Muscle of back (tissue), 11 donors: ENCODE results near the gene NLRC4. TPM values are rescaled to one million over a fixed set of nuclear protein-coding genes. Genes with fewer than 3 reads are reported as not detected.
"Not testable (repeated sequence)": the region's sequence is repeated elsewhere in the genome, so short reads cannot be mapped to it uniquely, and the experiment has no call there.

ENCODE experiments used
- DNase-seq, 3 donors: peaks; one replicate each; pipeline versions ENCODE4 v3.0.0 to v3.0.0-alpha.2; 2013
- polyA plus RNA-seq, 10 donors: library from polyadenylated mRNA; unstranded; fragments of 120-200 nt; gene quantifications; one replicate each; pipeline ENCODE4 v1.2.1, GENCODE V29; 2013; ENCODE audit not compliant: insufficient read length in 10 of 10

NLRC4 gene
- polyA plus RNA-seq, 10 donors, result 0.62 to 1.3 (median 1.0) TPM

DNA sequence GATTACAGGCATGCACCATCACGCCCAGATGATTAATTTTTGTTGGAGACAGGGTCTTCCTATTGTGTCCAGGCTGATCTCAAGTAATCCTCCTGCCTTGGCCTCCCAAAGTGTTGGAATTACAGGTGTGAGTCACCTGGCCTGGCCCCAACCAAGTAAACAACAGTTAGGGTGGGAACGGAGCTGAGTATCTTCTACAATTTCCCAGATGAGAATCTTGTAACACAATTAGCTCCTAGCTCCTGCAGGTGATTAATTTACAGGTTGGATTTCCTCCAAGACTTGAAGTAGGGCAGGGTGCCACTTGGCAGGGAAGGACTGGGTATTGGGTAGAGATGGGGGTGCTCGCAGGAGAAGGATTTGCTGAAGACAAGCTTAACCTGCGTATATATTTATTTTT, 17.8 kb downstream of the NLRC4 start:
- no peak for DNase-seq

DNA sequence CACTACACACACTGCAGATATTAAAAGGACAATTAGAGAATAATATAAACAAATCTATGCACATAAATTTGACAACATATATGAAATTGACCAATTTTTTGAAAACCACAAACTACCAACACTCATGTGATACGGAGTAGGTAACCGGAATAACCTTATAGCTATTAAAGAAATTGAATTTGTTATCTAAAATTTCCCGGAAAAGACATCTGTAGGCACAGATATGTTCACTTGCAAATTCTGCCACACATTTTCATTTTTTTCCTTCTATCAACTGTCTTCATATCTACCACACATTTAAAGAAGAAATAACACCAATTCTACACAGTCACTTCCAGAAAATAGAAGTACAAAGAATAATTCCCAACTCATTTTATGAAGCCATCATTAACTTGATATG, 22.4 kb downstream of the NLRC4 start:
- no peak for DNase-seq

DNA sequence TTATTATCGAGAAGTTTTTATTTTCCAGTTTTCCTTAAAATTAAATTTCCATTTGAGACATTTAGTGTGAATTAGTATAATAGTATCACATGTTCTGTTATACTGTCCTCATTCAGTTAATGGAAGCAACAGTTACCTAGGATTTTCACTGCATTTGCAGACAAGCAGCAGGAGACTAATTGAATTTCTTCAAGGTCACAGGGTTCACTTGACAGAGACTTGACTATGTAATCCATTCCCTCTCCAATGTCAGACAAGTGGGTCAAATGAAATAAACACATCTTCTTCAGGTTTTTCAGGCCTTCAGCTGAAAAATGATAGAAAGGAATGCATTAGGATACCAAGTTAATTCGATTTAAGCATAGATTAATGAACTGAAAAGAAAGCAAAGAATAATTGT, 26.7 kb downstream of the NLRC4 start:
- DNase-seq, result no peak

DNA sequence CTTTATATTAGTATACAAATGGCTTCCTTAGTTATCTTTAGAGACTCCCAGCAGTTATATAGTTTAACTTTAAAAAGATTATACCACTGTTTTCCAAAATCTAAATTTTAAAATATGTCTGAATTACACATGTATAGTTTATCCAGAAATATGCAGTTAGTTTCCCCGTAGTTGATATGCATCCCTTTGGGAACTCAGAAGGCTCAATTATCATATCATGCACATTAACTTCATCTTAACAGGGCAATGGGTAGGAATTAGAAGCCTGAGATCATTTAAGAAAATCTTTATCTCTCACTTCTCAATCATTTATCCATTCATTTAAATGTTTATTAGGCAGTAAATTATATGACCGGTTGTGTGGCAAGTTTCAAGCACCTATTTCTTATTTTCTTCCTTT, 27.2 kb downstream of the NLRC4 start:
- no peak for DNase-seq

DNA sequence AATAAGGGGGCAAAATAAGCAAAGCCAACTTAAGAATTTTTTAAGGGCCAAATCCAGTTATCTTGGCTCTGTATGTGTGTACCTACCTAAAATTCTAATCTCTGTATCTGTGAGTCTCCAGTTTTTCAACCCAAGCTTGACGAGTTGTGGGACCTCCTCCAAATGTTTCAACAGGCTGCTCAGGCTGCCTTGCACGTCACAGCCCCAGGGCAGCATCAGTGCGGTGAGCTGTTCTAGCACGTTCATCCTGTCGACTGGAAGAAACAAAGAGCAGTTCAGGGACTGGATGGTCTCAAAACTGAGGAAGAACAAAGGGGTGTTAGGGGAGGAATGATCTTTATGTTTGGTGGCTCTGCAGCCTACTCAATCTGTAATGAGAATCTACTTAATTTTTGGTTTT, 29.4 kb downstream of the NLRC4 start:
- DNase-seq, result no peak

DNA sequence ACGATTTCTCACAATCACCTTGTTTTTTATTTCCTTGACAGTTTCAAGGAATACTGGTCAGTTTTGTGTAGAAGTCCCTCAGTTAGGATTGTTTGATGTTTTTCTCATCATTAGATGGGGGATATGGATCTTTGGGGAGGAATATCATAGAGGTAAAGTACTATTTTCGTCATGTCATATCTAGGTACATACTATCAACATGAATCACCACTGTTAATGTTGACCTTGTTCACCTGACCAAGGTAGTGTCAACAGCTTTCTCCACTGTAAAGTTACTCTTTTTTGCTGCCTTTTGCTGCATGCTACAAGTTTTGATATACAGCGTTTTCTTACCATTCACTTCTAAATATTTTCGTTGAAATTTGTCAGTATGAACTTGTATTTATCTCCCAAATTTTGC, 32.7 kb downstream of the NLRC4 start:
- DNase-seq, result no peak

DNA sequence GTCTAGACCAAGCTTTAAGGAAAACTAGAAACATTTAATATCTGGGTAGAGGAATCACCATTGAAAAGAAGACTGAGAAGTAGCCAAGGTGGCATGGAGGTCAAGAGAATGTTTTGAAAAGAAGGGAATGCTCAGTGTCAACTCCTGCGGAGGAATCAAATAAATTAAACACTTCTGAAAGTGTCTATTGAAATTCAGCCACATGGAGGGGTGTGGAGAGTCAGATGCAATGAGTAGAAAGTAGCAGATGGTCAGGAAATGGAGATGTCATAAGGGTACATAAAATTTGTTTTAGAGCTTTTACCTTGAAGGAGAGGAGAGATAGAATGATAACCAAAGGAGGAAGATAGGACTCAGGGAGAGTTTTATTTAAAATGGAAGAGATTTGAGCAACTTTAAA, 35.1 kb downstream of the NLRC4 start:
- no peak for DNase-seq

DNA sequence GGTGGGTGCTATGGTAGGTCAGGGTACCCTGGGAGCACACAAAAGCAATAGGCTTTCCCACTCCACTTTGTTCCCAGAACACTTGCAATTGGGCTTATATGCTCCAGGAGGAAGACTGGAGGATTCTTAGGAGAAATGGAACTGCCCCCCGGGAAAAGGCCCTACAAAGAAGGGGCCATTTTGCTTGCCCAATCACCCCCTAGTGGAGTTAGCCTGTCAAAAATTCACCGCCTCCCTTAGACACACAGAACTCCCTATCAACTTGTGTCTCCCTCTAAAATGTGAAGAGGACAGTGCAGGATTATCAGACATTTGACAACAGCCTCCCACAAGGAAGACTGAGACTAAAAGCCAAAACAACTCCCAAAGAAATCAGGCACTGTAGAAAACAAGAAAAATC, 36.5 kb downstream of the NLRC4 start:
- DNase-seq, result no peak

DNA sequence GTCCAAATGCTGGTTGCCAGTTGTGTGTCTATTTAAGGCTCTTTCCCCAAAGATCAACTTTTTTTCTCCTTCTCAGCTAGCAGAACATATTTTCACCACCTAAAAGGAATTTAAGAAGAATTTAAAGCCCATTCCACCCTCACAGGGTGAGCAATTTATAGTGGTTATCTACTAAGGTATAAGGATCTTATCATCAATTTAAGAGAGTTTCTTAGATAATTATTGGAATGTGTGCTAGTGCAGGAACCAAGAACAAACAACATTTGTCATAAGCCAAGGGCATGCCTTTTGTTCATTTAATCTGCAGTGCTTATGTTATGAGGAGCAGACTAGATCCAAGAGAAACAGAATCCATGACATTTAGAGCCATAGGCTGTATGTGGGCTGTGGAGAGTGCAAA, 37.2 kb downstream of the NLRC4 start:
- DNase-seq, result no peak

DNA sequence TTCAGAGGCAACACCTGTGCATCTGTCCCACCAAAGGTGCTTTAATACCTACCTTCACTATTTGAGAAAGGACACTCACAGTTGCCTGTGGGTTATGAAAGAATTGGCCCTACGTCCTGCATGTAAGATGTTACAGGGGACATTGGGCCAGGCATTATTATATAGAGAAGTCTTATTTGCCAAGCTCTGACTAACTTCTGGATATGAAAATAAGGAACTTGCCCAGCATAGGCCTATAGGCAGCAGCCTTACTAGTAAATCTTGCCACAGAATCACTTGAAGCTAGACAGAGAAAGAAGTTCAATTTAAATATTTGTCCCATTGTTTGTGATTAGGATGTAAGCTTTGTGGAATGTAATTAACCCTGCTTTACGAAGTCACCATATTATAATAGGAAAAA, 41.7 kb downstream of the NLRC4 start:
- DNase-seq, result no peak

DNA sequence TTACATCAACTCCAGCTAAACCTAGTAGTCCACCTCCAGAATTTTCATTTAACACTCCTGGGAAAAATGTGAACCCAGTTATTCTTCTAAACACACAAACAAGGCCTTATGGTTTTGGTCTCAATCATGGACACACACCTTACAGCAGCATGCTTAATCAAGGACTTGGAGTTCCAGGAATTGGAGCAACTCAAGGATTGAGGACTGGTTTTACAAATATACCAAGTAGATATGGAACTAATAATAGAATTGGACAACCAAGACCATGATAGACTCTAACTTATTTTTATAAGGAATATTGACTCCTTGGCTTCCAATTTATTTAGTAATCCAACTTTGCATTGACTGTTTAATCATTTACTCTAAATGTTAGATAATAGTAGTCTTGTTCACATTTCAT, 44.2 kb downstream of the NLRC4 start:
- no peak for DNase-seq

DNA sequence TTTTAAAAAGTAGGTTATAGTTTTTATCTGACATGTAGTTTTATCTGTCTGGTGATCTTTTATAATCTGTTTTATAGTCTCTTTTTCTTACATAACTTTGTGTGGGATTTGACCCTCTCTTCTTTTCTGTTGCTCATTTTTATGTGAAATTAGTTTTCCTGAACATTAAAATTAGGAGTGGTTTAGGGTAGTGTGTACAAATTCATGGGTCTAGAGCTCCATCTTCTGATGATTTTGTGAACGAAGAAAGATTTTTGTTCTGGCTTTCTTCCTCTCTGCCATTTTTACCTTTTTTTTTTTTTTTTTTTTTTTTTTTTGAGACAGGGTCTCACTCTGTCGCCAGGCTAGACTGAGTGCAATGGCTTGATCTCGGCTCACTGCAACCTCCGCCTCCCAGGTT, 52.4 kb downstream of the NLRC4 start:
- no peak for DNase-seq

DNA sequence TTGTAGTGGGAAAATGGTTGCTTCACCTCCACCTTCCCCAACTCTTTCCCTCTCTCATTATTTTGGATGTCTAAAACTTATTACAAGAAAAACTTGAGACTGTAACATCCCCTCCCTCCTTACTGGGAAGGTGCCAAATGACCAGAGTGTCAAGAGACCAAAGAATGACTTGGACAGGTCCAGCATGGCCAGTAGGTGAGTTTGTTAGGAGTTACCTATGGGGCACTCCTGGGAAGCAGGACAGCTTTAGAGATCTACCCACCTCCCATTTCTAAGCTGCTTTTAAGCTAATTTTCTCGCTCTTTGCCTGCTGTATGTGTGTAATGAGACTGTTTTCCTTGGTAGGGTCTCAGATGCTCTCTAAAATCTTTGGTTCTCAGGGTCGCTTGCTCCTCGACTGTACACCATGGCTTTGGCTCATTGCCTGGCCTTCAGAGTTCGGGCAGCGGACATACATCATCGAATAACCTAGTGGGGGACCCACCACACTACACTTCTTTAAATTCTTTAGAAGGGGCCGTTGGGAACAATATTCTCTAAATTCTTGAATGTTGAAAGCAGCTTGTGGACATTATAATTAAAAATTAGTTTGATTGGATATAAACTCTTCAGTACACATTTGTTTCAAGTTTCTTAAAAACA, 53.8 kb downstream of the NLRC4 start:
- no peak for DNase-seq

DNA sequence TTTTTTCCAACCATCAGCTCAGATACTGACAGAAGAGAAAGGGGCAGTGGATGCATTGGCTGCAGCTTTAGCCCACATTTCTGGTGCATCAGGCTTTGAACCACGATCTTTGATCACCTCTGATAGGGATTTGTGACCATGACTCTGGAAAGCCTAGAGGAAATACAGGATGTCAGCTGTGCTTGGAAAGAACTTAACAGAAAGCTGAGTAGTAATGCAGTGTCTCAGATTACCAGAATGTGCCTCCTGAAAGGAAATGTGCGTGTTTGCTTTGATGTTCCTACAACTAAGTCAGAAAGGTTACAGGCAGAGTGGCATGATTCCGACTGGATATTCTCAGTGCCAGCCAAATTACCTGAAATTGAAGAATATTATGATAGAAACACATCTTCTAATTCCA, 61.3 kb downstream of the NLRC4 start:
- not testable (repeated sequence) for DNase-seq

DNA sequence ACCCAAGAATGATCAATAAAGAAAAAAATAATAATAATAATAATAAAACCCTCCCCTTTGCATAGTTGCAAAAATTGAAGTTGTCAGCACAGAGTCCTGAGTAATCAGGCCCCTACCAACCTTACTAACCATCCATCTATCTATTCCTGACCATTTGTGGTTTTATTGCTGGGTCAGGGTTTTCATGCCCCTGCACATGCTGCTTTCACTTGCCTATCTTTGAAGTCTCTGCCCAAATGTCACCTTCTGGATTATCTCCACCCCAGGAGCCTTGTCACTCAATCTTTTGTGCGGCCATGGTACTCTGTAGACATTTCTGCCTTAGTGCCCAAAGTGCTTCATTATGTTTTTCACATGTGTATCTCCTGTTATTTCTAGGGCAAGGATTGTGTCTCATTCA, 63.9 kb downstream of the NLRC4 start:
- no peak for DNase-seq

DNA sequence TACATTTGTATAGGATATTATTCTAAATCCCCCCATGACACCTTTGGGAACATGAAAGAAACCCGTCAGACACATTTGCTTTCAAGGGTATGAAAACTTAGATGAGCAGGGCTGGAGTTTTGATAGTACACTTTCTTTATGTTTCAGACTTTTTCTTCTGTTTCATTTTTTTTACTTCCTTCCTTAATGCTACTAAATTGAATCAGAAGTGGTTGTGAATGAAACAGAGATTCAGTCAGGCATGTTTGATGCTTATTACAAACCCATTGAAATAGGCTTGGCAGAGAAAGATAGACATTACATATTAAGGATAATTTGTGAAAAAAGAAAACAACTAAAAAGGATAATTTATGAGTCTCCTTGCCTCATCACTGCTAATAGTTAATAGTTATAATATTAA, 72.3 kb downstream of the NLRC4 start:
- DNase-seq, result no peak

DNA sequence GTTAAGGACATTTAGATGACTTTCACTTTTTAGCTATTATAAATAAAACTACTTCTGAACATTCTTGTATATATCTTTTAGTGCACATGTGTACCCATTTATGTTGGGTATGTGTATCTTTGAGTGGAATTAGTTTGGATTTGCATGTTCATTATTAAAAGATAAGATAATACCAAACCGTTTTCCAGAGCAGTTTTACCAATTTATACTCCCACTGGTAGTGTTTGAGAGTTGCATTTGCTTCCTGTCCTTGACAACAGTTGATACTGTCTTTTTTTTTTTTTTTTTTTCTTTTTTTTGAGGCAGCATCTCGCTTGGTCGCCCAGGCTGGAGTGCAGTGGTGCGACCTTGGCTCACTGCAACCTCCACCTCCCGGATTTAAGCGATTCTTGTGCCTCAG, 75.7 kb downstream of the NLRC4 start:
- DNase-seq, result no peak

DNA sequence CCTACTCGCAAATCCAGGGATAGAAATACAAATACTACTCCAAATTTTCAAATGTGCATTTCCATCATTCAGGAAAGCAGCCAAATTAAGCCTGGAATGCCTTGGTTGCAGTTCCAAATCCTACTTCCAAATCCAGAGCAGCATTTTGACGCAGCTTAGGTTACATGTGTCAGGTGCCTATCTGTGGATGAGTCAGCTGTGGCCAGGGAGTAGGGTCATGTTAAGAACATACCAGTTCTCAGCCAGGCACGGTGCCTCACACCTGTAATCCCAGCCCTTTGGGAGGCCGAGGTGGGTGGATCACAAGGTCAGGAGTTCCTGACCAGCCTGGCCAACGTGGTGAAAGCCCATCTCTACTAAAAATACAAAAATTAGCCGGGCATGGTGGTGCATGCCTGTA, 82.0 kb downstream of the NLRC4 start:
- no peak for DNase-seq

Other genes starting within 250 kb of the NLRC4 start
- gene DPY30, start 225.1 kb downstream of the NLRC4 start, polyA plus RNA-seq, result 10 to 100 TPM; 37.9 to 56.3 (median 46.1) TPM
- 10 to 100 TPM; 13.5 to 25.1 (median 18.1) TPM for gene SPAST, start 201.3 kb downstream of the NLRC4 start, polyA plus RNA-seq
- 10 to 100 TPM; 14.2 to 19.9 (median 18.0) TPM for gene SLC30A6, start 99.0 kb downstream of the NLRC4 start, polyA plus RNA-seq
- 10 to 100 TPM; 41.2 to 52.7 (median 46.9) TPM for gene YIPF4, start 13.0 kb upstream of the NLRC4 start, polyA plus RNA-seq
- gene BIRC6, start 92.1 kb upstream of the NLRC4 start, polyA plus RNA-seq, result 10 to 100 TPM; 37.3 to 57.3 (median 52.6) TPM